ENCODE results near the gene LEMD3. TPM values are rescaled to one million over a fixed set of nuclear protein-coding genes. Genes with fewer than 3 reads are reported as not detected.

Gene LEMD3
- polyA plus RNA-seq, 2 of the 4 experiments (the other 2 are of a cell fraction) = 12.3 to 17.8 TPM

DNA sequence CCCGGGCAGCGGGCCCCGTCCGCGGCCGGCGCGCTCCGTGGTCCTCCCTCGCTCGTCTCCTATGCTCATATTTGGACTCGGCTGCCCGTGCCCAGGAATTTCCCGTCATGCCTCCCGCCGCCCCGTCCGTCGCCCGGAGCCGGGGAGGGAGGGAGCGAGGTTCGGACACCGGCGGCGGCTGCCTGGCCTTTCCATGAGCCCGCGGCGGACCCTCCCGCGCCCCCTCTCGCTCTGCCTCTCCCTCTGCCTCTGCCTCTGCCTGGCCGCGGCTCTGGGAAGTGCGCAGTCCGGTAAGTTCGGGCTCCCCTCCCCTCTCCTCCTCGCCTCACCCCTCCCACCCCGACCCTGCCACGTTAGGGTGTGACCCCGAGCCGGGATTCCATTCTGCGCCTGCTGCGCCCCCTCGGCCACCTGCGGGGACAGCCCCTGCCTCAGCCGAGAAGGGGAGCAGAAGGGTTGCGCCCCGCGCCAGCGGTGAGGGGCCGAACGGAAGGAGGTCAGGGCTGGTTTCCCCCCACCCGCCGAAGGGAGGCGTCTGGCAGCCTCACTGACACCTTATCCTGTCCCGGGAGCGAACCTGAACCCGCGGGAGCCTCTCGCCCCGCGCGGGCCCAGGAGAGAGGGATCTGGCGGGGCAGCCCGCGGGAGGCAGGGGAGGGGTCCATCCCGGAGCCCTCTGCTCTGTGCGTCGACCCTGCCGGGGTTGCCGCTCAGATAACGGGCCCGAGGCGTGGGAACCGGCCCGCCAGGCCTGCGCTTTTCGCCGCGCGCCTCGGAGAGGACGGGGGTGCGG is 109.4 kb downstream of the LEMD3 start, which contains the start of gene MSRB3:
Gene MSRB3 (plus strand): TSS at position 108 of the 793 bp plus-strand sequence. CDS start 29,897 bp downstream, outside the sequence.
- TF ChIP-seq SMC3 (IDR thresholded peaks at IDR 0.05) = no peak
- TF ChIP-seq HOXA7 (CRISPR knock-in tag; IDR thresholded peaks at IDR 0.05) = no peak
- TF ChIP-seq, protein P1, sequence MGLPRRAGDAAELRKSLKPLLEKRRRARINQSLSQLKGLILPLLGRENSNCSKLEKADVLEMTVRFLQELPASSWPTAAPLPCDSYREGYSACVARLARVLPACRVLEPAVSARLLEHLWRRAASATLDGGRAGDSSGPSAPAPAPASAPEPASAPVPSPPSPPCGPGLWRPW (IDR thresholded peaks at IDR 0.05) = no peak
- no peak for TF ChIP-seq GATA3 (IDR thresholded peaks at IDR 0.05; ENCODE audit: borderline replicate concordance)
- 0 out of 2 replicates have a peak, but pooled peaks have one; percentile 29 for TF ChIP-seq TP53 (CRISPR knock-in tag; IDR thresholded peaks at IDR 0.05)
- peak; percentile 4 for TF ChIP-seq ZFP36 (IDR thresholded peaks at IDR 0.05; ENCODE audit: borderline replicate concordance, partially characterized antibody)
- no peak for TF ChIP-seq NR3C1 (IDR thresholded peaks at IDR 0.05)
- TF ChIP-seq, protein P2, sequence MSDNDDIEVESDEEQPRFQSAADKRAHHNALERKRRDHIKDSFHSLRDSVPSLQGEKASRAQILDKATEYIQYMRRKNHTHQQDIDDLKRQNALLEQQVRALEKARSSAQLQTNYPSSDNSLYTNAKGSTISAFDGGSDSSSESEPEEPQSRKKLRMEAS (IDR thresholded peaks at IDR 0.05) = peak; percentile 77
- TF ChIP-seq, protein P3, sequence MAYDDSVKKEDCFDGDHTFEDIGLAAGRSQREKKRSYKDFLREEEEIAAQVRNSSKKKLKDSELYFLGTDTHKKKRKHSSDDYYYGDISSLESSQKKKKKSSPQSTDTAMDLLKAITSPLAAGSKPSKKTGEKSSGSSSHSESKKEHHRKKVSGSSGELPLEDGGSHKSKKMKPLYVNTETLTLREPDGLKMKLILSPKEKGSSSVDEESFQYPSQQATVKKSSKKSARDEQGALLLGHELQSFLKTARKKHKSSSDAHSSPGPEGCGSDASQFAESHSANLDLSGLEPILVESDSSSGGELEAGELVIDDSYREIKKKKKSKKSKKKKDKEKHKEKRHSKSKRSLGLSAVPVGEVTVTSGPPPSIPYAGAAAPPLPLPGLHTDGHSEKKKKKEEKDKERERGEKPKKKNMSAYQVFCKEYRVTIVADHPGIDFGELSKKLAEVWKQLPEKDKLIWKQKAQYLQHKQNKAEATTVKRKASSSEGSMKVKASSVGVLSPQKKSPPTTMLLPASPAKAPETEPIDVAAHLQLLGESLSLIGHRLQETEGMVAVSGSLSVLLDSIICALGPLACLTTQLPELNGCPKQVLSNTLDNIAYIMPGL (CRISPR knock-in tag; IDR thresholded peaks at IDR 0.05; ENCODE audit: borderline replicate concordance) = 0 out of 2 replicates have a peak, but pooled peaks have one; percentile 47
- TF ChIP-seq FOXS1 (CRISPR knock-in tag; IDR thresholded peaks at IDR 0.05) = no peak
- peak; percentile 69 for TF ChIP-seq POLR2A (IDR thresholded peaks at IDR 0.05; ENCODE audit: low read length)
- no peak for TF ChIP-seq CHD4 (IDR thresholded peaks at IDR 0.05; ENCODE audit: borderline replicate concordance)
- no peak for TF ChIP-seq RNF2 (IDR thresholded peaks at IDR 0.05; ENCODE audit: borderline replicate concordance, low read depth)
- no peak for TF ChIP-seq FOSB (CRISPR knock-in tag; IDR thresholded peaks at IDR 0.05)
- TF ChIP-seq HDAC2 (IDR thresholded peaks at IDR 0.05) = peak; percentile 46; the same call in 1 of the 2 replicates
- TF ChIP-seq TFCP2L1 (CRISPR knock-in tag; IDR thresholded peaks at IDR 0.05) = 0 out of 2 replicates have a peak, but pooled peaks have one; percentile 43
- TF ChIP-seq, protein P4, sequence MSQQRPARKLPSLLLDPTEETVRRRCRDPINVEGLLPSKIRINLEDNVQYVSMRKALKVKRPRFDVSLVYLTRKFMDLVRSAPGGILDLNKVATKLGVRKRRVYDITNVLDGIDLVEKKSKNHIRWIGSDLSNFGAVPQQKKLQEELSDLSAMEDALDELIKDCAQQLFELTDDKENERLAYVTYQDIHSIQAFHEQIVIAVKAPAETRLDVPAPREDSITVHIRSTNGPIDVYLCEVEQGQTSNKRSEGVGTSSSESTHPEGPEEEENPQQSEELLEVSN (IDR thresholded peaks at IDR 0.05; ENCODE audit: borderline replicate concordance, low read depth) = peak; percentile 49; the same call in 1 of the 2 replicates
- TF ChIP-seq RAD21 (conservative IDR thresholded peaks at IDR 0.05 in 1 of 2, IDR thresholded peaks at IDR 0.05 in 1 of 2) = no peak
- TF ChIP-seq, protein P5, sequence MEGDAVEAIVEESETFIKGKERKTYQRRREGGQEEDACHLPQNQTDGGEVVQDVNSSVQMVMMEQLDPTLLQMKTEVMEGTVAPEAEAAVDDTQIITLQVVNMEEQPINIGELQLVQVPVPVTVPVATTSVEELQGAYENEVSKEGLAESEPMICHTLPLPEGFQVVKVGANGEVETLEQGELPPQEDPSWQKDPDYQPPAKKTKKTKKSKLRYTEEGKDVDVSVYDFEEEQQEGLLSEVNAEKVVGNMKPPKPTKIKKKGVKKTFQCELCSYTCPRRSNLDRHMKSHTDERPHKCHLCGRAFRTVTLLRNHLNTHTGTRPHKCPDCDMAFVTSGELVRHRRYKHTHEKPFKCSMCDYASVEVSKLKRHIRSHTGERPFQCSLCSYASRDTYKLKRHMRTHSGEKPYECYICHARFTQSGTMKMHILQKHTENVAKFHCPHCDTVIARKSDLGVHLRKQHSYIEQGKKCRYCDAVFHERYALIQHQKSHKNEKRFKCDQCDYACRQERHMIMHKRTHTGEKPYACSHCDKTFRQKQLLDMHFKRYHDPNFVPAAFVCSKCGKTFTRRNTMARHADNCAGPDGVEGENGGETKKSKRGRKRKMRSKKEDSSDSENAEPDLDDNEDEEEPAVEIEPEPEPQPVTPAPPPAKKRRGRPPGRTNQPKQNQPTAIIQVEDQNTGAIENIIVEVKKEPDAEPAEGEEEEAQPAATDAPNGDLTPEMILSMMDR (IDR thresholded peaks at IDR 0.05) = peak; percentile 22; the same call in 1 of the 3 replicates
- no peak for TF ChIP-seq MAFK (IDR thresholded peaks at IDR 0.05; ENCODE audit: partially characterized antibody)
- TF ChIP-seq NPAS2 (CRISPR knock-in tag; IDR thresholded peaks at IDR 0.05; ENCODE audit: borderline replicate concordance) = no peak
- TF ChIP-seq JUN (IDR thresholded peaks at IDR 0.05) = peak; percentile 41 to 53; a peak in 2 of 5 replicates
- TF ChIP-seq EHF (CRISPR knock-in tag; IDR thresholded peaks at IDR 0.05) = no peak
- peak; percentile 64 for TF ChIP-seq PHF8 (IDR thresholded peaks at IDR 0.05; ENCODE audit: borderline replicate concordance, low read depth)
- no peak for TF ChIP-seq RARB (CRISPR knock-in tag; IDR thresholded peaks at IDR 0.05)
- TF ChIP-seq KDM1A (IDR thresholded peaks at IDR 0.05; ENCODE audit: low read depth) = no peak
- no peak for TF ChIP-seq HEYL (CRISPR knock-in tag; IDR thresholded peaks at IDR 0.05)
- TF ChIP-seq EHMT2 (IDR thresholded peaks at IDR 0.05; ENCODE audit: low read depth) = no peak
- ChIA-PET CTCF (interaction anchor here (0.8 kb wide), 1 partner anchor 20 kb away, joined by 4 read pairs; no protein-coding TSS in a partner anchor), POLR2A (no interaction called here)
- Histone ChIP-seq H3K4me2 (peak within 1 kb of the TSS; percentile 87), H3K27ac (peak within 1 kb of the TSS; percentile 89 to 91), H3K4me3 (peak within 1 kb of the TSS; percentile 89), H3K4me1 (peaks cover 14% of the 10 kb centered on the region; the same call in 2 of the 3 replicates), H3K9me3 (no peaks in the 10 kb centered on the region)
- DNase-seq (ENCODE audit: low read depth in 1 of 2, low spot score in 1 of 2) (peak; percentile 75 to 81), ATAC-seq (peak; percentile 89 to 93), FAIRE-seq (no peak)
- 1% methylated on average over 49 of the region's 85 CpGs for WGBS (ENCODE audit: missing lambda C conversion rate)

Data from A549 (cell line).